ENCODE measurements around the gene SAMD1.

DNA sequence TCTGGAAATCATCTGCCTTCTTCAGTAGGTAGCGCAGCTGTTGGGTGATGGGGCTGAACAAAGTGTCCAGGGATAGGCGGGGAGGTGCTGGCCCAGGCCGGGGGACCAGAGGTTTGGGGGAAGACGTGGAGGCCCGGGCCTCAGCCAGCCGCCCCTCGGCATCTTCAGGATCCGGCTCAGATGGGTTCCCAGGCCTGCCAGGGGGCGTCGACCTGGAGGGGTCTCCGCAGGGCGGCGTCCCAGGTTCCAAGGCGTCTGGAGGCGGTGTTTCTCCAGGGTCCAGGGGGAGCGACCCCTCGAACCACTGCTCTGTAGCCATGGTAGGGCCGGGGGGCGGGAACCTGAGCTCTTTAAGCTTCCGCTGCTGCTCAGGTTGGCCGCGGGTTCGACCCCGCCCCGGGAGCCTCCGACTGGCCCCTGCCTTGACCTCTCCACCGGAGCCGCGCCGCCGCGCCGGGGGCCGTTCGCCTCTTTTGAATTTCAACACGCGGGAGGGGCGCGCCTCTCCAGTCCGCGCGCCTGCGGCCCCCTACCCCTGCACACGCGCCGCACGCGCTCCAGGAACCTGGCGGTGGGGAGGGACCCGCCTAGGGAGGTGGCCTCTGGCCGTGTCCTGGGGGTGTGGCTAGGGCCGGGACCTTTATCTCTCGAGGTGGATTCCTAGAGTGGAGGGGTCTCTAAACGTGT is 5.1 kb downstream of the SAMD1 start, which contains the start of gene C19orf67:
- TF ChIP-seq, protein P1, sequence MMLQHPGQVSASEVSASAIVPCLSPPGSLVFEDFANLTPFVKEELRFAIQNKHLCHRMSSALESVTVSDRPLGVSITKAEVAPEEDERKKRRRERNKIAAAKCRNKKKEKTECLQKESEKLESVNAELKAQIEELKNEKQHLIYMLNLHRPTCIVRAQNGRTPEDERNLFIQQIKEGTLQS (IDR thresholded peaks at IDR 0.05; ENCODE audit: insufficient read depth, low read depth, low read length), result no peak
- no peak for TF ChIP-seq SP1 (IDR thresholded peaks at IDR 0.05; ENCODE audit: low read depth, low read length)
- no peak for TF ChIP-seq TCF12 (IDR thresholded peaks at IDR 0.05; ENCODE audit: low read depth, low read length)
- no peak for TF ChIP-seq GABPA (IDR thresholded peaks at IDR 0.05; ENCODE audit: borderline replicate concordance, insufficient read depth, low read length)
- TF ChIP-seq, protein P2, sequence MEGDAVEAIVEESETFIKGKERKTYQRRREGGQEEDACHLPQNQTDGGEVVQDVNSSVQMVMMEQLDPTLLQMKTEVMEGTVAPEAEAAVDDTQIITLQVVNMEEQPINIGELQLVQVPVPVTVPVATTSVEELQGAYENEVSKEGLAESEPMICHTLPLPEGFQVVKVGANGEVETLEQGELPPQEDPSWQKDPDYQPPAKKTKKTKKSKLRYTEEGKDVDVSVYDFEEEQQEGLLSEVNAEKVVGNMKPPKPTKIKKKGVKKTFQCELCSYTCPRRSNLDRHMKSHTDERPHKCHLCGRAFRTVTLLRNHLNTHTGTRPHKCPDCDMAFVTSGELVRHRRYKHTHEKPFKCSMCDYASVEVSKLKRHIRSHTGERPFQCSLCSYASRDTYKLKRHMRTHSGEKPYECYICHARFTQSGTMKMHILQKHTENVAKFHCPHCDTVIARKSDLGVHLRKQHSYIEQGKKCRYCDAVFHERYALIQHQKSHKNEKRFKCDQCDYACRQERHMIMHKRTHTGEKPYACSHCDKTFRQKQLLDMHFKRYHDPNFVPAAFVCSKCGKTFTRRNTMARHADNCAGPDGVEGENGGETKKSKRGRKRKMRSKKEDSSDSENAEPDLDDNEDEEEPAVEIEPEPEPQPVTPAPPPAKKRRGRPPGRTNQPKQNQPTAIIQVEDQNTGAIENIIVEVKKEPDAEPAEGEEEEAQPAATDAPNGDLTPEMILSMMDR (IDR thresholded peaks at IDR 0.05; ENCODE audit: control extremely low read depth in 1 of 3, insufficient read depth in 1 of 3, low read depth in 1 of 3, low read length in 3 of 3), result no peak
- TF ChIP-seq EZH2 (IDR thresholded peaks at IDR 0.05; ENCODE audit: low read depth, low read length, severe bottlenecking), result no peak
- TF ChIP-seq TBP (IDR thresholded peaks at IDR 0.05; ENCODE audit: low read depth, low read length), result no peak
- TF ChIP-seq SIN3A (conservative IDR thresholded peaks at IDR 0.05 in 1 of 2, IDR thresholded peaks at IDR 0.05 in 1 of 2; ENCODE audit: low read depth in 1 of 2, low read length in 2 of 2), result no peak
- no peak for TF ChIP-seq SIX5 (IDR thresholded peaks at IDR 0.05; ENCODE audit: low read depth, low read length)
- TF ChIP-seq, protein P3, sequence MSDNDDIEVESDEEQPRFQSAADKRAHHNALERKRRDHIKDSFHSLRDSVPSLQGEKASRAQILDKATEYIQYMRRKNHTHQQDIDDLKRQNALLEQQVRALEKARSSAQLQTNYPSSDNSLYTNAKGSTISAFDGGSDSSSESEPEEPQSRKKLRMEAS (IDR thresholded peaks at IDR 0.05), result no peak
- no peak for TF ChIP-seq POLR2A (IDR thresholded peaks at IDR 0.05; ENCODE audit: control extremely low read depth in 1 of 2, low read depth in 2 of 2, low read length in 2 of 2)
